Subcutaneous abdominal adipose tissue (tissue), 5 donors: Measurements from ENCODE around the gene NOD1.
"Not testable (repeated sequence)": the region's sequence is repeated elsewhere in the genome, so short reads cannot be mapped to it uniquely, and the experiment has no call there.

Experiments used
- H3K27ac ChIP-seq: one replicate; pipeline ENCODE4 v1.7.0; 2013; ENCODE audit warnings: low read depth, mild to moderate bottlenecking, inconsistent platforms, low read length, moderate library complexity
- H3K27me3 ChIP-seq, 5 donors: one replicate each; pipeline ENCODE4 v1.7.0; 2013; ENCODE audit warnings: low read length in 5 of 5, inconsistent platforms in 1 of 5; ENCODE audit not compliant: control insufficient read depth in 5 of 5, insufficient read depth in 4 of 5
- H3K36me3 ChIP-seq, 5 donors: one replicate each; pipeline ENCODE4 v1.7.0; 2013; ENCODE audit warnings: low read length in 5 of 5; ENCODE audit not compliant: control insufficient read depth in 5 of 5, insufficient read depth in 5 of 5
- H3K4me1 ChIP-seq, 5 donors: one replicate each; pipeline ENCODE4 v1.7.0; 2013; ENCODE audit warnings: low read length in 5 of 5, mild to moderate bottlenecking in 3 of 5, moderate library complexity in 1 of 5; ENCODE audit not compliant: control insufficient read depth in 5 of 5, insufficient read depth in 5 of 5
- H3K4me3 ChIP-seq, 5 donors: one replicate each; pipeline ENCODE4 v1.7.0; 2013; ENCODE audit warnings: low read length in 5 of 5, low read depth in 1 of 5
- H3K9ac ChIP-seq, 5 donors: one replicate each; pipeline ENCODE4 v1.7.0; 2013; ENCODE audit warnings: low read length in 5 of 5, mild to moderate bottlenecking in 4 of 5, moderate library complexity in 3 of 5
- H3K9me3 ChIP-seq, 5 donors: one replicate each; pipeline ENCODE4 v1.7.0; 2013; ENCODE audit warnings: low read length in 5 of 5; ENCODE audit not compliant: control insufficient read depth in 5 of 5
- donor health status: healthy.
- donor health status: healthy.
- donor health status: healthy.
- donor health status: healthy.
- donor health status: healthy.

The NOD1 gene

GRCh38 chr7:30481416-30481815 is 2.8 kb upstream of the NOD1 start:
- H3K9me3 ChIP-seq, H3K27ac ChIP-seq, H3K36me3 ChIP-seq, H3K4me3 ChIP-seq, H3K27me3 ChIP-seq, H3K9ac ChIP-seq: not testable (repeated sequence)
- peaks cover 10 to 30% (median 28%) of the 10 kb centered on the region in 5 donors for H3K4me1 ChIP-seq

DNA sequence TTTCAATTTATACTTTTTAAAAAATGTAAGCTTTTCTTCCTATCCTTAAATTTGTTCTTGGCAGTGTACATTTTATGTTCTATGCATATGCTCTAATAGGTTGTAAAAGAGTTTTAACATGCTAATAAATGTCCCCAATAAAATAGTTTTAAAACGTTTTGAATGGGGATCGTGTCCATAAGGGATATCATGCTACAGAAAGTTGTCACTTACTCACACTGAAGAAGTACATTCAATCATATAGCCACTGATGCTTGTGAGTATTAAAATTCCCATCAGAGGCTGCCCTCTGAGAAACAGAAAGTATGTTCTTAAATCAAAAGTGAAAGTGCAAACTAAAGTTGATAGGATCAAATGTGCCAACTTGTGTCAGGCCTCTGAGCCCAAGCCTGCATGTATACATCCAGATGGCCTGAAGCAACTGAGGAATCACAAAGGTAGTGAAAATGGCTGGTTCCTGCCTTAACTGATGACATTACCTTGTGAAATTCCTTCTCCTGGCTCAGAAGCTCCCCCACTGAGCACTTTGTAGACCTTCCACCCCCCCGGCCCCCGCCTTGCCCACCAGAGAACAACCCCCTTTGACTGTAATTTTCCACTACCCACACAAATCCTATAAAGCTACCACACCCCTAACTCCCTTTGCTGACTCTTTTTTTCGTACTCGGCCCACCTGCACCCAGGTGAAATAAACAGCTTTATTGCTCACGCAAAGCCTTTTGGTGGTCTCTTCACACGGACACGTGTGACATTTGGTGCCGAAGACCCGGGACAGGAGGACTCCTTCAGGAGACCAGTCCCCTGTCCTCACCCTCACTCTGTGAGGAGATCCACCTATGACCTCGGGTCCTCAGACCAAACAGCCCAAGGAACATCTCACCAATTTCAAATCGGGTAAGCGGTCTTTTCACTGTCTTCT is 877 bp upstream of the NOD1 start:
- Histone ChIP-seq H3K36me3 (no peaks in the 10 kb centered on the region), H3K4me3 (peak overlapping the region; percentile 72 to 91 (median 80)), H3K27me3 (no peaks in the 10 kb centered on the region), H3K9me3 (no peaks in the 10 kb centered on the region), H3K9ac (peak overlapping the region; percentile 73 to 86 (median 81)), H3K27ac (peak overlapping the region; percentile 96), H3K4me1 (peaks cover 19 to 48% (median 45%) of the 10 kb centered on the region in 5 donors)

GRCh38 chr7:30476459-30477145 is 2.0 kb downstream of the NOD1 start:
- Histone ChIP-seq H3K9ac (no peak overlapping the region), H3K9me3 (no peaks in the 10 kb centered on the region), H3K27ac (peak overlapping the region; percentile 96), H3K4me1 (peaks cover 27 to 75% (median 72%) of the 10 kb centered on the region in 5 donors), H3K36me3 (no peaks in the 10 kb centered on the region), H3K4me3 (peak overlapping the region in 2 of 5 donors; percentile 23 to 26), H3K27me3 (no peaks in the 10 kb centered on the region)

DNA sequence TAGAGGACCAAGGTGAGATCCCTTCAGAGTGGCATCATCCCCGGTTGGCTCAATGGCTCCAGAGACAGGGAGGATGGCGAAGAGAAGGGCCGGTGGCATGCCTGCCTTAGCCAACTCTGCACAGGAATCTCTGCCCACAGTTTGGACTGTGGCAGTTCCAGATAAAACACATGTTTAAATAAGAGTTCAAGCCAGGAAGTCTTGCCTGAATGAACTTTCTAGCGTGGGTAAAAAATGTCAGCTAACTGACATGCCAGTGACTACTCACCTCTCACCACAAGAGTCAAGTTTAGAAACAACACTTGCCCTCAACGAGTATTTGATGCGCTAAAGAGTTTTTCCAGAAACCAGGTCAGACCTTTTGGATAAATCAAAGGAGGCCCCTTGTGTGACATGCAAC is 3.0 kb downstream of the NOD1 start:
- H3K9ac ChIP-seq = peak overlapping the region in 2 of 5 donors; percentile 22 to 30
- H3K27me3 ChIP-seq = no peaks in the 10 kb centered on the region
- no peaks in the 10 kb centered on the region for H3K36me3 ChIP-seq
- H3K9me3 ChIP-seq = no peaks in the 10 kb centered on the region
- peak overlapping the region; percentile 96 for H3K27ac ChIP-seq
- peaks cover 33 to 85% (median 83%) of the 10 kb centered on the region in 5 donors for H3K4me1 ChIP-seq
- no peak overlapping the region for H3K4me3 ChIP-seq

DNA sequence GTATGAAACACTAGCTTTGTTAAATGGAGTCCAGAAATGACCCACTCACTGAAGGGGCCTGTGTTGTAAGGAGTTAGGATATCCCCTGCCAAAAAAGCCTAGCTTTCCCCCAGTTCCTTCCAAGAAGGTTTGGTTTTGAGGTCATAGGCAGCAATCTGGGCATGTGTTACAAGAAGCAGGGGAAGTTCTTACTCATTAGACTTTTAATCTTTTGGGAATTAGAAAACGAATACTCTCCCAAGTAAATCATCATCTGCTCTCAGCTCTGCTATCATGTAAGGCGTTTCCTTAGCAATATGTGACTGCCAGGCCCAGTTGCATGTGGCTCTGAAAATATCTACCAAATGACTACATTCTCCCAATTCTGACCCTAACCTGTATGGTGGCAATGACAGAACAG is 3.7 kb downstream of the NOD1 start:
- Histone ChIP-seq H3K36me3 (no peaks in the 10 kb centered on the region), H3K9ac (peak overlapping the region in 2 of 5 donors; percentile 63 to 80), H3K9me3 (no peaks in the 10 kb centered on the region), H3K4me3 (no peak overlapping the region), H3K4me1 (peaks cover 40 to 92% (median 90%) of the 10 kb centered on the region in 5 donors), H3K27ac (peak overlapping the region; percentile 96), H3K27me3 (no peaks in the 10 kb centered on the region)

- H3K4me1 ChIP-seq = peaks cover 44 to 96% (median 93%) of the 10 kb centered on the region in 5 donors
- H3K27ac ChIP-seq = peak overlapping the region; percentile 96
These were observed 4.1 kb downstream of the NOD1 start for GRCh38 chr7:30474485-30474884.

DNA sequence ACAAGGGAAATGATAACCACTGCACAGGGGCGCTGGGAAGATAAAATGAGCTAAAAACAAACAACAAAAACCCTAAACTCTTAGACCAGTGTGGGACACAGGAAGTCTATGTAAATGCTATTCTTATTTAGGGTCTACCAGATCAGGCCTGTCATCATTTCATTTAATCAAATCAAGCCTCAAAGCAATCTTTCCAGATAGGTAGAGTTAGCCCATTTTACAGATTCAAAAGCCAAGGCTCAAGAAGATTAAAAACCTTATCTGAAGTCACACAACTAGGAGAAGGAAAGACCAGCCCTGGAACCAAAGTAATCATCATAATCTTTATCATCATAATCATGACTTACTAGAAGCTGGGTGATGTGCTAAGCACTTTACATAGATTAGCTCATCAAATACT is 4.7 kb downstream of the NOD1 start:
- Histone ChIP-seq H3K4me1 (peaks cover 48 to 96% (median 93%) of the 10 kb centered on the region in 5 donors), H3K9me3 (no peaks in the 10 kb centered on the region), H3K27me3 (no peaks in the 10 kb centered on the region), H3K27ac (peak overlapping the region; percentile 96), H3K9ac (peak overlapping the region in 1 of 5 donors; percentile 80), H3K4me3 (no peak overlapping the region), H3K36me3 (no peaks in the 10 kb centered on the region)

More at GRCh38 chr7:30474485-30474884, 4.1 kb downstream of the NOD1 start:
- no peaks in the 10 kb centered on the region for H3K36me3 ChIP-seq
- peak overlapping the region in 2 of 5 donors; percentile 63 to 80 for H3K9ac ChIP-seq
- H3K9me3 ChIP-seq = no peaks in the 10 kb centered on the region
- H3K27me3 ChIP-seq = no peaks in the 10 kb centered on the region
- peak overlapping the region in 1 of 5 donors; percentile 1 for H3K4me3 ChIP-seq

GRCh38 chr7:30472784-30473775 is 5.5 kb downstream of the NOD1 start:
- Histone ChIP-seq H3K9me3 (no peaks in the 10 kb centered on the region), H3K9ac (peak overlapping the region in 1 of 5 donors; percentile 49), H3K27ac (peak overlapping the region; percentile 96), H3K4me3 (no peak overlapping the region), H3K4me1 (peaks cover 53 to 98% (median 98%) of the 10 kb centered on the region in 5 donors), H3K36me3 (no peaks in the 10 kb centered on the region), H3K27me3 (no peaks in the 10 kb centered on the region)

DNA sequence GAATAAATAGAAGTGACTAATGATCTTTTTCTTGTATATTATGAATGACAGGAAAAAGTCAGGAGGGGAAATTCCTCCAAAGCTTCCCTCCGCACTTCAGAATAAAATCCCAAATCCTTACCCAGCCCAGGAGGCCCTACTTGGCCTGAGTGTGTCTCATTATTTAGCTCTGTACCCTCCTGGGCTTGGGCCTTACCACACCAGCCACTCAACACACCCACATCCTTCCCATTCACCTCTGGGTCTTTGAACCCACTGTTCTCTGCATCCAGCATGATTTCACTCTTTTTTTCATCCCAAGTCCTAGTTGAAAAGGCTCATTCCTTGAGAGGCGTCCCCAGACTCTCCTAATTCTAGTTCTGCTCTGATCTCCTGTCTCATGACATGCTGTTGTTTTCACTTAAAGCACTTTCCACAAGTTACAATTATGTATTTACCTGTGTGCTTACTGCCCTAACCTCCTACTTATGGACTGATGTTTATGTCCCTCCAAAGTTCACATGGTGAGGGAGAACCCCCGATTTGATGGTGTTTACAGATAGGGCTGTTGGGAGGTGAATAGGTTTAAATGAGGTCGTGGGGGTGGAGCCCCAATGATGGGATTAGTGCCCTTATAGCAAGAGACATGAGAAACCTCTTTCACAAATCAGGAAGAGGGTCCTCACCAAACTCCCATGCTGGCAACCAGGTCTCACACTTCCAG is 6.4 kb downstream of the NOD1 start:
- H3K27ac ChIP-seq = peak overlapping the region; percentile 96
- H3K4me1 ChIP-seq = peaks cover 50 to 95% (median 92%) of the 10 kb centered on the region in 5 donors
- no peaks in the 10 kb centered on the region for H3K27me3 ChIP-seq
- H3K36me3 ChIP-seq = no peaks in the 10 kb centered on the region
- peak overlapping the region in 1 of 5 donors; percentile 50 for H3K9ac ChIP-seq
- no peaks in the 10 kb centered on the region for H3K9me3 ChIP-seq
- no peak overlapping the region for H3K4me3 ChIP-seq
